ENCODE results near the gene ACSF3. TPM values are rescaled to one million over a fixed set of nuclear protein-coding genes. Genes with fewer than 3 reads are reported as not detected.

Gene ACSF3
- total and polyA plus RNA-seq, 4 donors: 15.3 to 27.3 (median 18.8) TPM

- TF ChIP-seq ATF3 (IDR thresholded peaks at IDR 0.05): no peak
- TF ChIP-seq FOXA2 (IDR thresholded peaks at IDR 0.05): no peak
- no peak for TF ChIP-seq SP1 (IDR thresholded peaks at IDR 0.05)
- Histone ChIP-seq H3K27me3 (ENCODE audit: control insufficient read depth in 4 of 4, insufficient read depth in 4 of 4, low read length in 3 of 4) (no peaks in the 10 kb centered on the region), H3K4me3 (ENCODE audit: low read depth in 1 of 3, low read length in 3 of 3) (no peak overlapping the region), H3K36me3 (ENCODE audit: control insufficient read depth in 4 of 4, insufficient read depth in 3 of 4, low read depth in 1 of 4, low read length in 3 of 4) (peaks cover 3 to 27% (median 14%) of the 10 kb centered on the region in 4 donors), H3K27ac (ENCODE audit: low read depth in 1 of 2, low read length in 2 of 2) (no peak overlapping the region), H3K9ac (ENCODE audit: low read depth in 1 of 2, low read length in 2 of 2) (no peak overlapping the region), H3K9me3 (ENCODE audit: control insufficient read depth in 4 of 4, low read length in 3 of 4) (no peaks in the 10 kb centered on the region), H3K4me1 (ENCODE audit: control insufficient read depth in 4 of 4, insufficient read depth in 4 of 4, low read length in 3 of 4) (no peaks in the 10 kb centered on the region)
- DNase-seq (ENCODE audit: low spot score): no peak
- 96% methylated on average over 20 of the region's 20 CpGs for WGBS
Observed at GRCh38 chr16:89134269-89134668, 40.6 kb downstream of the ACSF3 start.

GRCh38 chr16:89135166-89135565 is 41.5 kb downstream of the ACSF3 start:
- WGBS: 98% methylated on average over 11 of the region's 11 CpGs
- Histone ChIP-seq H3K36me3 (ENCODE audit: control insufficient read depth in 4 of 4, insufficient read depth in 3 of 4, low read depth in 1 of 4, low read length in 3 of 4) (peaks cover 3 to 28% (median 16%) of the 10 kb centered on the region in 4 donors), H3K9ac (ENCODE audit: low read depth in 1 of 2, low read length in 2 of 2) (no peak overlapping the region), H3K9me3 (ENCODE audit: control insufficient read depth in 4 of 4, low read length in 3 of 4) (no peaks in the 10 kb centered on the region), H3K4me1 (ENCODE audit: control insufficient read depth in 4 of 4, insufficient read depth in 4 of 4, low read length in 3 of 4) (no peaks in the 10 kb centered on the region), H3K27ac (ENCODE audit: low read depth in 1 of 2, low read length in 2 of 2) (no peak overlapping the region), H3K27me3 (ENCODE audit: control insufficient read depth in 4 of 4, insufficient read depth in 4 of 4, low read length in 3 of 4) (no peaks in the 10 kb centered on the region), H3K4me3 (ENCODE audit: low read depth in 1 of 3, low read length in 3 of 3) (no peak overlapping the region)
- TF ChIP-seq NR2F2 (IDR thresholded peaks at IDR 0.05) (no peak), CTCF (IDR thresholded peaks at IDR 0.05; ENCODE audit: low read depth, low read length, missing input control) (no peak), ZBTB33 (IDR thresholded peaks at IDR 0.05) (no peak), FOXA2 (IDR thresholded peaks at IDR 0.05) (no peak), RXRA (IDR thresholded peaks at IDR 0.05) (no peak), YY1 (IDR thresholded peaks at IDR 0.05) (no peak), TAF1 (conservative IDR thresholded peaks at IDR 0.05) (no peak), MAX (IDR thresholded peaks at IDR 0.05) (no peak), REST (IDR thresholded peaks at IDR 0.05) (no peak), GABPA (IDR thresholded peaks at IDR 0.05 in 1 of 2, conservative IDR thresholded peaks at IDR 0.05 in 1 of 2) (no peak), HNF4A (conservative IDR thresholded peaks at IDR 0.05) (no peak), JUND (IDR thresholded peaks at IDR 0.05) (no peak), FOXA1 (IDR thresholded peaks at IDR 0.05) (no peak), SP1 (IDR thresholded peaks at IDR 0.05) (no peak), ATF3 (IDR thresholded peaks at IDR 0.05) (no peak), HNF4G (IDR thresholded peaks at IDR 0.05) (no peak), EGR1 (IDR thresholded peaks at IDR 0.05; ENCODE audit: low read depth in 2 of 2) (no peak), RAD21 (IDR thresholded peaks at IDR 0.05) (no peak)
- DNase-seq (ENCODE audit: low spot score): no peak
